ENCODE measurements around the gene CYP27C1. TPM values are rescaled to one million over a fixed set of nuclear protein-coding genes. Genes with fewer than 3 reads are reported as not detected.

The CYP27C1 gene
- total RNA-seq, 4 donors from 2014 or later = 0.14 to 0.64 (median 0.20) TPM; not detected in 1

DNA sequence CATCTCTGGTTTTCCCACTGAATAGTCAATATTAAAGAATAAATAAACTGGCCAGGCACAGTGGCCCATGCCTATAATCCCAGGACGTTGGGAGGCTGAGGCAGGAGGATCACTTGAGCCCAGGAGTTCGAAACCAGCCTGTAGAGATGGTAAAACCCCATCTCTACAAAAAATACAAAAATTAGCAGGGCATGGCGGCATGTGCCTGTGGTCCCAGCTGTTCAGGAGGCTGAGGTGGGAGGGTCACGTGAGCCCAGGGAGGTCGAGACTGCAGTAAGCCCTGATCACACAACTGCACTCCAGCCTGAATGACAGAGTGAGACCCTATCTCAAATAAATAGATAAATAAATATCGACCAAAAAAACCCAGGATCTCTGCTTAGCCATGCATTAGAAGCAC, 63.0 kb downstream of the CYP27C1 start:
- in situ Hi-C loops (cut with MboI; ENCODE audit: low pct_ligation_motif_present in 1 of 4, low pct_unique_long_range_greater_than_20kb in 1 of 4, low sequenced_read_pairs in 3 of 4) = no loop called here
- no peaks in the 10 kb centered on the region for H3K36me3 ChIP-seq
- TF ChIP-seq POLR2AphosphoS5 (IDR thresholded peaks at IDR 0.05) (no peak), POLR2A (IDR thresholded peaks at IDR 0.05) (no peak), EP300 (IDR thresholded peaks at IDR 0.05; ENCODE audit: low read depth) (no peak)
- TF ChIP-seq, protein P1, sequence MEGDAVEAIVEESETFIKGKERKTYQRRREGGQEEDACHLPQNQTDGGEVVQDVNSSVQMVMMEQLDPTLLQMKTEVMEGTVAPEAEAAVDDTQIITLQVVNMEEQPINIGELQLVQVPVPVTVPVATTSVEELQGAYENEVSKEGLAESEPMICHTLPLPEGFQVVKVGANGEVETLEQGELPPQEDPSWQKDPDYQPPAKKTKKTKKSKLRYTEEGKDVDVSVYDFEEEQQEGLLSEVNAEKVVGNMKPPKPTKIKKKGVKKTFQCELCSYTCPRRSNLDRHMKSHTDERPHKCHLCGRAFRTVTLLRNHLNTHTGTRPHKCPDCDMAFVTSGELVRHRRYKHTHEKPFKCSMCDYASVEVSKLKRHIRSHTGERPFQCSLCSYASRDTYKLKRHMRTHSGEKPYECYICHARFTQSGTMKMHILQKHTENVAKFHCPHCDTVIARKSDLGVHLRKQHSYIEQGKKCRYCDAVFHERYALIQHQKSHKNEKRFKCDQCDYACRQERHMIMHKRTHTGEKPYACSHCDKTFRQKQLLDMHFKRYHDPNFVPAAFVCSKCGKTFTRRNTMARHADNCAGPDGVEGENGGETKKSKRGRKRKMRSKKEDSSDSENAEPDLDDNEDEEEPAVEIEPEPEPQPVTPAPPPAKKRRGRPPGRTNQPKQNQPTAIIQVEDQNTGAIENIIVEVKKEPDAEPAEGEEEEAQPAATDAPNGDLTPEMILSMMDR (IDR thresholded peaks at IDR 0.05) = no peak
- H3K27ac ChIP-seq = no peak overlapping the region
- H3K4me1 ChIP-seq = no peaks in the 10 kb centered on the region
- no peaks in the 10 kb centered on the region for H3K27me3 ChIP-seq
- no peak for DNase-seq
- H3K4me3 ChIP-seq = no peak overlapping the region
- intact Hi-C loops (cut with DNase I; ENCODE audit: low total_unique reads) = no loop called here
- no peaks in the 10 kb centered on the region for H3K9me3 ChIP-seq
- 83 to 91% methylated on average over 6 of the region's 6 CpGs for WGBS, 2 donors (ENCODE audit: low coverage in 1 of 2)

GRCh38 chr2:127155947-127156346, 64.2 kb downstream of the CYP27C1 start:
- no peak overlapping the region for H3K4me3 ChIP-seq
- H3K27ac ChIP-seq = no peak overlapping the region
- 15 to 41% methylated on average over 2 of the region's 2 CpGs for WGBS, 2 donors (ENCODE audit: low coverage in 1 of 2)
- no peaks in the 10 kb centered on the region for H3K36me3 ChIP-seq
- intact Hi-C loops (cut with DNase I; ENCODE audit: low total_unique reads) (no loop called here), in situ Hi-C loops (cut with MboI; ENCODE audit: low pct_ligation_motif_present in 1 of 4, low pct_unique_long_range_greater_than_20kb in 1 of 4, low sequenced_read_pairs in 3 of 4) (no loop called here)
- no peaks in the 10 kb centered on the region for H3K27me3 ChIP-seq
- peaks cover 0 to 3% of the 10 kb centered on the region in 2 donors for H3K9me3 ChIP-seq
- H3K4me1 ChIP-seq = no peaks in the 10 kb centered on the region
- TF ChIP-seq EP300 (IDR thresholded peaks at IDR 0.05; ENCODE audit: low read depth) = no peak
- TF ChIP-seq, protein P1 (IDR thresholded peaks at IDR 0.05) = no peak
- TF ChIP-seq POLR2AphosphoS5 (IDR thresholded peaks at IDR 0.05) = no peak
- TF ChIP-seq POLR2A (IDR thresholded peaks at IDR 0.05) = no peak
- no peak for DNase-seq

DNA sequence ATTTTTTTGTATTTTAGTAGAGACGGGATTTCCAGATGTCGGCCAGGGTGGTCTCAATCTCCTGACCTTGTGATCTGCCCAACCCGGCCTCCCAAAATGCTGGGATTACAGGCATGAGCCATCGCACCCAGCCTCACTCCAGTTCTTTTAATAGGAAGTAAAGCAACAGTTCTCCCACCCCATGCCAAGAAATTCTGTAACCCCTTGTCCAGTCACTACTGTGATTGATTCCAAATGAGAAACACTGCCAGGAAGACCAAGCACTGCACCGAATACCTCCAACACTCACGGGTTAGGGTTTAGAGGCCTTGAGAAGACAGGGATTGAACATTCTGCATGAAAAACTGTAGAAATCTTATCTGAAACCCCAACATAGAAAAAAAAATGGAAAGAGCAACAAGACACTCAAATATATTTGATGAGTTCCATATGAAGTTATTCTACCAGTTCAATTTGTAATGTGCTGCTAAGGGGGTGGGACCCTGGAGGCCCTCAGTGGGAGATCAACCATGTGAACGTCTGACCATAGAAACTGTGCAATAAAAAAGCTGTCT, 65.0 kb downstream of the CYP27C1 start:
- no peak for DNase-seq
- Histone ChIP-seq H3K36me3 (no peaks in the 10 kb centered on the region), H3K4me1 (no peaks in the 10 kb centered on the region), H3K27ac (peak overlapping the region in 1 of 4 donors; percentile 10), H3K27me3 (no peaks in the 10 kb centered on the region), H3K9me3 (peaks cover 0 to 4% of the 10 kb centered on the region in 2 donors), H3K4me3 (no peak overlapping the region)
- intact Hi-C loops (cut with DNase I; ENCODE audit: low total_unique reads) = no loop called here
- no peak for TF ChIP-seq EP300 (IDR thresholded peaks at IDR 0.05; ENCODE audit: low read depth)
- TF ChIP-seq, protein P1 (IDR thresholded peaks at IDR 0.05) = no peak
- TF ChIP-seq POLR2A (IDR thresholded peaks at IDR 0.05) = no peak
- no peak for TF ChIP-seq POLR2AphosphoS5 (IDR thresholded peaks at IDR 0.05)
- WGBS, 2 donors (ENCODE audit: low coverage in 1 of 2) = 60 to 76% methylated on average over 2 to 7 of the region's 7 CpGs
- in situ Hi-C loops (cut with MboI; ENCODE audit: low pct_ligation_motif_present in 1 of 4, low pct_unique_long_range_greater_than_20kb in 1 of 4, low sequenced_read_pairs in 3 of 4) = no loop called here

DNA sequence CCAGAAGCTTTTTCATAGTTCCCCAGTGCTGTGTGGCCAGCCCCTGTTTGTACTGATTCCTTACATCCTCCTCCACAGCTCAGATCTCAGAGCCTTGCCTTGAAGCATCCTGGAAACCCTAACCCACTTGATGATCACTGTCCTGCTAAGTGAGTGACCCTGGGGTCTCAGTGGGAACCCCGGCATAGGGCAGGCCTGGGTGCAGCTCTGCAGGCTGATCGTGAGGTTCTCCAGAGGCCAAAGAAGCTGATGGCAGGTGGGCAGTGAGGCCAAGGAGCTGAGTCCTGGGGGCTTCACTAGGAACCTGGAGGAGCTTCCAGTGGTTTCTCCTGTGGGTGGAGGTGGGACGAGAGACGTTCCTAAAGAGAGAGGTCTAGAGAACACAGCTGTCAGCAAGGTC, 65.7 kb downstream of the CYP27C1 start:
- WGBS, 2 donors (ENCODE audit: low coverage in 1 of 2) = 91 to 92% methylated on average over 2 to 4 of the region's 4 CpGs
- H3K4me3 ChIP-seq = no peak overlapping the region
- peak overlapping the region in 2 of 4 donors; percentile 8 to 38 for H3K27ac ChIP-seq
- no peaks in the 10 kb centered on the region for H3K4me1 ChIP-seq
- TF ChIP-seq, protein P1 (IDR thresholded peaks at IDR 0.05) = no peak
- no peak for TF ChIP-seq POLR2AphosphoS5 (IDR thresholded peaks at IDR 0.05)
- TF ChIP-seq EP300 (IDR thresholded peaks at IDR 0.05; ENCODE audit: low read depth) = no peak
- TF ChIP-seq POLR2A (IDR thresholded peaks at IDR 0.05) = no peak
- in situ Hi-C loops (cut with MboI; ENCODE audit: low pct_ligation_motif_present in 1 of 4, low pct_unique_long_range_greater_than_20kb in 1 of 4, low sequenced_read_pairs in 3 of 4) = no loop called here
- no peaks in the 10 kb centered on the region for H3K27me3 ChIP-seq
- no peaks in the 10 kb centered on the region for H3K36me3 ChIP-seq
- peaks cover 0 to 4% of the 10 kb centered on the region in 2 donors for H3K9me3 ChIP-seq
- intact Hi-C loops (cut with DNase I; ENCODE audit: low total_unique reads) = no loop called here
- DNase-seq = no peak
